Hematopoietic multipotent progenitor cell treated with erythropoietin and hydrocortisone succinate and interleukin-3 and kit ligand, for 8 days (in vitro differentiated cells): Measurements from ENCODE around the gene FNDC3B.
"Not testable (repeated sequence)": the region's sequence is repeated elsewhere in the genome, so short reads cannot be mapped to it uniquely, and the experiment has no call there.

Experiments used
- DNase-seq: peaks from one replicate; pipeline ENCODE4 v3.0.0-alpha.2; 2015

FNDC3B gene

GRCh38 chr3:172246107-172246844 is 206.9 kb downstream of the FNDC3B start:
- DNase-seq, result no peak

GRCh38 chr3:172247525-172248274 is 208.3 kb downstream of the FNDC3B start:
- DNase-seq, result no peak

- no peak for DNase-seq
Measured at GRCh38 chr3:172249039-172249438, 209.7 kb downstream of the FNDC3B start.

- no peak for DNase-seq
Measured at GRCh38 chr3:172251211-172251610, 211.8 kb downstream of the FNDC3B start.

- DNase-seq, result no peak
Measured at GRCh38 chr3:172253200-172253599, 213.8 kb downstream of the FNDC3B start.

- DNase-seq, result no peak
Measured at GRCh38 chr3:172254542-172254941, 215.2 kb downstream of the FNDC3B start.

- not testable (repeated sequence) for DNase-seq
Measured at GRCh38 chr3:172255321-172255720, 215.9 kb downstream of the FNDC3B start.

GRCh38 chr3:172256101-172256734 is 216.8 kb downstream of the FNDC3B start:
- no peak for DNase-seq

- no peak for DNase-seq
Measured at GRCh38 chr3:172257648-172258400, 218.4 kb downstream of the FNDC3B start.

- DNase-seq, result no peak
Measured at GRCh38 chr3:172258624-172259023, 219.2 kb downstream of the FNDC3B start.

- no peak for DNase-seq
Measured at GRCh38 chr3:172259111-172259541, 219.7 kb downstream of the FNDC3B start.

GRCh38 chr3:172259726-172260248 is 220.4 kb downstream of the FNDC3B start:
- no peak for DNase-seq

- DNase-seq, result no peak
Measured at GRCh38 chr3:172260381-172260780, 221.0 kb downstream of the FNDC3B start.

GRCh38 chr3:172261054-172261453 is 221.7 kb downstream of the FNDC3B start:
- DNase-seq, result no peak

- no peak for DNase-seq
Measured at GRCh38 chr3:172262991-172263608, 223.7 kb downstream of the FNDC3B start.

- DNase-seq, result no peak
Measured at GRCh38 chr3:172263781-172264486, 224.6 kb downstream of the FNDC3B start.

- no peak for DNase-seq
Measured at GRCh38 chr3:172266103-172266502, 226.7 kb downstream of the FNDC3B start.

GRCh38 chr3:172268425-172268824 is 229.0 kb downstream of the FNDC3B start:
- DNase-seq, result no peak

- DNase-seq, result no peak
Measured at GRCh38 chr3:172268868-172269267, 229.5 kb downstream of the FNDC3B start.

- no peak for DNase-seq
Measured at GRCh38 chr3:172270557-172271166, 231.3 kb downstream of the FNDC3B start.

- DNase-seq, result no peak
Measured at GRCh38 chr3:172271386-172271976, 232.1 kb downstream of the FNDC3B start.
